PC-3 (cell line): ENCODE results near the gene HDAC10. TPM values are rescaled to one million over a fixed set of nuclear protein-coding genes. Genes with fewer than 3 reads are reported as not detected.

Experiments
- ATAC-seq: fragments of 200-7000 bp; cut with Tn5 transposase; 2 replicates; pipeline ENCODE4 v1.9.1; 2020; ENCODE audit warnings: mild to moderate bottlenecking, moderate library complexity
- BruUV-seq: library from RNA; stranded (reverse); fragments of 400-500 nt; replicated peaks from 2 replicates; lab custom pipeline; 2021; lab: Mats Ljungman, UMichigan
- CTCF ChIA-PET: fragments of 300-600 bp; sonication (Branson Sonifier 250); formaldehyde crosslinking; loops from one replicate; lab custom pipeline; 2022; ENCODE audit warnings: antibody characterized with exemption; lab: Charles Lee
- POLR2A ChIA-PET: fragments of 300-600 bp; sonication (Branson Sonifier 250); formaldehyde crosslinking; loops from one replicate; lab custom pipeline; 2022; ENCODE audit warnings: antibody characterized with exemption; ENCODE audit not compliant: unreplicated experiment; lab: Charles Lee
- DNase-seq: peaks from one replicate; pipeline ENCODE4 v3.0.0-alpha.2; 2015
- H2AFZ ChIP-seq: fragments of 300-600 bp; sonication (generic); 2 replicates; pipeline ENCODE4 v1.6.0; 2016; ENCODE audit warnings: antibody characterized with exemption, low read length
- H3F3A ChIP-seq: fragments of 300-600 bp; sonication (generic); one replicate; pipeline ENCODE4 v1.6.0; 2017; ENCODE audit warnings: antibody characterized with exemption, low read length, control low read depth, mild to moderate bottlenecking; ENCODE audit not compliant: unreplicated experiment
- H3K27ac ChIP-seq: fragments of 300-600 bp; sonication (generic); 2 replicates; pipeline ENCODE4 v1.5.1; 2016; ENCODE audit warnings: mild to moderate bottlenecking, low read length
- H3K27me3 ChIP-seq: fragments of 300-600 bp; sonication (generic); 2 replicates; pipeline ENCODE4 v1.6.1; 2016; ENCODE audit warnings: low read length, mixed read lengths
- H3K36me3 ChIP-seq: fragments of 300-600 bp; sonication (generic); 2 replicates; pipeline ENCODE4 v1.6.1; 2016; ENCODE audit warnings: low read depth, mixed run types, low read length, mixed read lengths
- H3K4me1 ChIP-seq: fragments of 300-600 bp; sonication (generic); 2 replicates; pipeline ENCODE4 v1.5.1; 2016; ENCODE audit warnings: low read length; ENCODE audit not compliant: insufficient read depth
- H3K4me2 ChIP-seq: fragments of 300-600 bp; sonication (generic); 2 replicates; pipeline ENCODE4 v1.6.0; 2016; ENCODE audit warnings: low read length
- H3K4me3 ChIP-seq: fragments of 300-600 bp; sonication (generic); 2 replicates; pipeline ENCODE4 v1.5.1; 2016; ENCODE audit warnings: mild to moderate bottlenecking, low read length, mixed read lengths
- H3K79me2 ChIP-seq: fragments of 300-600 bp; sonication (generic); 2 replicates; pipeline ENCODE4 v1.6.1; 2017; ENCODE audit warnings: low read length, mixed read lengths
- H3K9ac ChIP-seq: fragments of 300-600 bp; sonication (generic); 2 replicates; pipeline ENCODE4 v1.6.0; 2016; ENCODE audit warnings: mild to moderate bottlenecking, low read length
- H3K9me2 ChIP-seq: fragments of 300-600 bp; sonication (generic); replicated peaks from 2 replicates; pipeline ENCODE4 v1.6.1; 2016; ENCODE audit warnings: mixed run types, low read length, mixed read lengths
- H3K9me3 ChIP-seq: fragments of 300-600 bp; sonication (generic); 2 replicates; pipeline ENCODE4 v1.6.1; 2016; ENCODE audit warnings: low read length, mixed read lengths
- H4K20me1 ChIP-seq: fragments of 300-600 bp; sonication (generic); 2 replicates; pipeline ENCODE4 v1.6.1; 2016; ENCODE audit warnings: low read length, mixed read lengths
- EZH2 ChIP-seq: fragments of 300-600 bp; sonication (generic); IDR thresholded peaks from one replicate; pipeline ENCODE4 v1.6.1; 2017; ENCODE audit warnings: antibody characterized with exemption, mild to moderate bottlenecking, low read length; ENCODE audit not compliant: unreplicated experiment
- EZH2phosphoT487 ChIP-seq: fragments of 300-600 bp; sonication (generic); IDR thresholded peaks from 2 replicates; pipeline ENCODE4 v1.6.1; 2018; ENCODE audit warnings: mild to moderate bottlenecking, antibody characterized with exemption, low read length, borderline replicate concordance
- intact Hi-C: fragments of 100-400 bp; cut with micrococcal nuclease; formaldehyde crosslinking; loops from 2 replicates; pipeline ENCODE4 v1.9.0; 2023
- total RNA-seq: library from RNA; depleted of rRNA; stranded (reverse); fragments of >200 nt; gene quantifications from 2 replicates; pipeline ENCODE4 v1.2.3, GENCODE V29; 2014
- TF ChIP-seq, protein P1 (sequence below): fragments of 300-600 bp; sonication (generic); conservative IDR thresholded peaks from 2 replicates; pipeline ENCODE4 v1.5.1; 2017; ENCODE audit warnings: antibody characterized with exemption, low read depth, mild to moderate bottlenecking, low read length

HDAC10 gene
- total RNA-seq, 1 experiment from 2014 or later: 25.8 TPM

DNA sequence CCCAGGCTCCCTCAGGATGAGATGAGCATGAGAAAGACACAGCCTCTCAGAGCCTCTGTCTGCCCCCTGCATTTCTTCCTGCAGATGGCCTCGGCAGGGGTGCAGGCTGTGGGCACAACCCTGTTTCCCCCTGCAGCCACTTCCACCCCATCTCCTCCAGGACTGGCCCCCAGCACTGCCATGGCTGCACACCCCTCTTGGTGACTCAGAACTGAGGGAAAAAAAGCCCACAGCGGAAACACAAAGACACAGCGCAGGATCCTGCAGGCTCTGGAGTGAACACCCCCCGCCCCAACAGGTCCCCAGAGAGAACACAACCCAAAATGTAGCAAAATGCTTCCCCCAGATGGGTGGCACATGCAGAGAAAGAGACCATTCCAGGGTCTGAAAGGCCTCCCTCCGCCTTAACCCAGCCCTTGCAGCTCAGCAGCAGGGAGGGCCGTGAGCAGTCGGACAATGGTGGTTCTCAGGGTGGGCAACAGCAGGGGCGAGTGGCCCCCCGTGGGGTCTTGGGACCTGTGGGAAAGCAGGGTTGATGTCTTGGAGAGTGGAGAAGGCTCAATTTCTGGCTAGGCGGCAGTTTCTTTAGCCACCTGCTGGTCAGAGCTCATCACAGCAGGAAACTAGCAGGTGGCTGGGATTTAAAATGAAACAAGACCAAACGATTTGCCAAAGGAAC lies 14.2 kb downstream of the HDAC10 start:
- H3K27me3 ChIP-seq: no peaks in the 10 kb centered on the region
- DNase-seq (peak; percentile 33), ATAC-seq (no peak)
- no peak overlapping the region for H2AFZ ChIP-seq
- POLR2A ChIA-PET: no interaction called here
- no TSS peak for BruUV-seq
- H3K79me2 ChIP-seq: peaks cover 52% of the 10 kb centered on the region
- H3K4me1 ChIP-seq: no peaks in the 10 kb centered on the region
- H3K4me2 ChIP-seq: no peak overlapping the region
- no peaks in the 10 kb centered on the region for H3K9me2 ChIP-seq
- H3K27ac ChIP-seq: no peak overlapping the region
- H3K9me3 ChIP-seq: no peaks in the 10 kb centered on the region
- H3F3A ChIP-seq: no peaks in the 10 kb centered on the region
- CTCF ChIA-PET: interaction anchor here (0.5 to 0.6 kb wide), 3 partner anchors 30 to 290 kb away, joined by 3 to 6 read pairs (median 4); no protein-coding TSS in a partner anchor
- intact Hi-C loops: no loop called here
- no peak overlapping the region for H3K9ac ChIP-seq
- H3K36me3 ChIP-seq: no peaks in the 10 kb centered on the region; the same call in 1 of the 2 replicates
- no peaks in the 10 kb centered on the region for H4K20me1 ChIP-seq
- TF ChIP-seq EZH2: no peak
- TF ChIP-seq, protein P1, sequence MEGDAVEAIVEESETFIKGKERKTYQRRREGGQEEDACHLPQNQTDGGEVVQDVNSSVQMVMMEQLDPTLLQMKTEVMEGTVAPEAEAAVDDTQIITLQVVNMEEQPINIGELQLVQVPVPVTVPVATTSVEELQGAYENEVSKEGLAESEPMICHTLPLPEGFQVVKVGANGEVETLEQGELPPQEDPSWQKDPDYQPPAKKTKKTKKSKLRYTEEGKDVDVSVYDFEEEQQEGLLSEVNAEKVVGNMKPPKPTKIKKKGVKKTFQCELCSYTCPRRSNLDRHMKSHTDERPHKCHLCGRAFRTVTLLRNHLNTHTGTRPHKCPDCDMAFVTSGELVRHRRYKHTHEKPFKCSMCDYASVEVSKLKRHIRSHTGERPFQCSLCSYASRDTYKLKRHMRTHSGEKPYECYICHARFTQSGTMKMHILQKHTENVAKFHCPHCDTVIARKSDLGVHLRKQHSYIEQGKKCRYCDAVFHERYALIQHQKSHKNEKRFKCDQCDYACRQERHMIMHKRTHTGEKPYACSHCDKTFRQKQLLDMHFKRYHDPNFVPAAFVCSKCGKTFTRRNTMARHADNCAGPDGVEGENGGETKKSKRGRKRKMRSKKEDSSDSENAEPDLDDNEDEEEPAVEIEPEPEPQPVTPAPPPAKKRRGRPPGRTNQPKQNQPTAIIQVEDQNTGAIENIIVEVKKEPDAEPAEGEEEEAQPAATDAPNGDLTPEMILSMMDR: peak; percentile 63
- no peak overlapping the region for H3K4me3 ChIP-seq

DNA sequence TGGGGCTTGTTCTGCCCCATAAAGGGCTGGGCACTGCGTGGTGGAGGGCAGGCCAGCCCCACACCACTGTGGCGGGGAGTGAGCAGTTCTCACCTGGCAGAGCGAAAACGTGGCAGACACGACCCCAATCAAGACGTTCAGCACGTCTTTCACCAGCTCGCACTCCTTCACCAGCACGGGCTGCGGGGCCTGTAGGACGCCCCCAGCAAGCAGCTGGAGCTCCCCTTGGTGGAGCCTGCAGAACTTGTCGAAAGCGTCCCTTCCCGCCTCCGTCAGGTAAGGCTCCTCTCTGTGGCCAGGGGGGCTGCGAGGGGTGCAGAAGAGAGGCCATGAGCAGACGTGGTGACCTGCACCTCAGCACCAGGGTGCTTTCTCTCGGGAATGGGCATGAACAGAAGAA lies 17.8 kb downstream of the HDAC10 start:
- H3K36me3 ChIP-seq: no peaks in the 10 kb centered on the region
- no peaks in the 10 kb centered on the region for H3K4me1 ChIP-seq
- ChIA-PET CTCF (no interaction called here), POLR2A (no interaction called here)
- intact Hi-C loops: no loop called here
- H2AFZ ChIP-seq: no peak overlapping the region
- no peaks in the 10 kb centered on the region for H3K9me2 ChIP-seq
- ATAC-seq (no peak), DNase-seq (no peak)
- no peak overlapping the region for H3K4me2 ChIP-seq
- H4K20me1 ChIP-seq: no peaks in the 10 kb centered on the region
- H3K27ac ChIP-seq: no peak overlapping the region
- no peak overlapping the region for H3K9ac ChIP-seq
- no peaks in the 10 kb centered on the region for H3F3A ChIP-seq
- TF ChIP-seq EZH2: no peak
- TF ChIP-seq, protein P1: no peak
- no peak for TF ChIP-seq EZH2phosphoT487
- no peak overlapping the region for H3K4me3 ChIP-seq
- no TSS peak for BruUV-seq
- no peaks in the 10 kb centered on the region for H3K9me3 ChIP-seq
- H3K27me3 ChIP-seq: no peaks in the 10 kb centered on the region
- H3K79me2 ChIP-seq: peaks cover 28% of the 10 kb centered on the region

DNA sequence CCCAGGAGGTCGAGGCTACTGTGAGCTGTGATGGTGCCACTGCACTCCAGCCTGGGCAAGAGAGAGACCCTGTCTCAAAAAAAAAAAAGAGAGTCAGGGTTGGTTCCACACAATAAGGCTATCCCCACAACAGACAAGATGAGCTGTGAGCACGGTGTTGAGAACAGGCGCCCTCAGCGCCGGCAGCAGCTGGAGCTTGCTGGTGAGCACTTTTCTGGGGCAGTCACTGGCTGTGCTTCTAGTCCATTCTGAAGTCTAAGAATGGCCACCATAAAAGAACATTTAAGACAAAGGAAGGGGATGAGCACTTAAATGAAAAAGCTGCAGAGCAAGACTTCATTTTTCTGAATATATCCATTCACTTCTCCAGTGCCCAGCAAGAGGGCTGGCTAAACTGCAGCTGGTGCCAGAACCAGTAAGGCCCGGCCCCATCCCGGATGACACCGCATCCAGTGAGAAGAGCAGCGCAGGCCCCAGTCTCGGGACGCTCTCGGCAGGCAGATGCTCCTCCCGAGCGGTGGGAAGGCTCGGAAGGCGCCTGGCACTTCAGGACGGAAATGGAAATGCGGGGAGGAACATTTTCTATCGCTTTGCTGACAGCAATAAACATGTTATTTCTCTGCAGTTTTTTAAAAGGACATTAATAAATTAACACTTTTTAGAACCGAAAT lies 18.4 kb downstream of the HDAC10 start:
- H3K4me2 ChIP-seq: no peak overlapping the region
- no peak overlapping the region for H3K9ac ChIP-seq
- H3K9me3 ChIP-seq: no peaks in the 10 kb centered on the region
- H3F3A ChIP-seq: no peaks in the 10 kb centered on the region
- H3K36me3 ChIP-seq: no peaks in the 10 kb centered on the region
- CTCF ChIA-PET: no interaction called here
- no peak overlapping the region for H3K4me3 ChIP-seq
- intact Hi-C loops: no loop called here
- no peak for DNase-seq
- no peaks in the 10 kb centered on the region for H3K4me1 ChIP-seq
- no TSS peak for BruUV-seq
- no peak for ATAC-seq
- peaks cover 28% of the 10 kb centered on the region for H3K79me2 ChIP-seq
- no peaks in the 10 kb centered on the region for H3K27me3 ChIP-seq
- no peaks in the 10 kb centered on the region for H4K20me1 ChIP-seq
- no peak overlapping the region for H3K27ac ChIP-seq
- POLR2A ChIA-PET: no interaction called here
- H2AFZ ChIP-seq: no peak overlapping the region
- TF ChIP-seq EZH2phosphoT487 (no peak), EZH2 (no peak)
- TF ChIP-seq, protein P1: no peak
- no peaks in the 10 kb centered on the region for H3K9me2 ChIP-seq
